MM.1S (cell line): Measurements from ENCODE around the gene DOLPP1.
"Not testable (repeated sequence)": the region's sequence is repeated elsewhere in the genome, so short reads cannot be mapped to it uniquely, and the experiment has no call there.

Experiments
- DNase-seq: peaks from one replicate; pipeline ENCODE4 v3.0.0-alpha.2; 2015
- H2AFZ ChIP-seq: fragments of 300-600 bp; sonication (generic); 2 replicates; pipeline ENCODE4 v1.6.0; 2016; ENCODE audit warnings: antibody characterized with exemption, low read length
- H3F3A ChIP-seq: fragments of 300-600 bp; sonication (generic); 2 replicates; pipeline ENCODE4 v1.6.1; 2016; ENCODE audit warnings: mild to moderate bottlenecking, antibody characterized with exemption, low read length, moderate library complexity, mixed read lengths; ENCODE audit not compliant: insufficient read depth
- H3K27ac ChIP-seq: fragments of 300-600 bp; sonication (generic); 2 replicates; pipeline ENCODE4 v1.5.1; 2016; ENCODE audit warnings: mild to moderate bottlenecking, low read length
- H3K27me3 ChIP-seq: fragments of 300-600 bp; sonication (generic); replicated peaks from 2 replicates; pipeline ENCODE4 v1.6.0; 2016; ENCODE audit warnings: low read length; ENCODE audit not compliant: insufficient read depth
- H3K36me3 ChIP-seq: fragments of 300-600 bp; sonication (generic); replicated peaks from 2 replicates; pipeline ENCODE4 v1.6.1; 2016; ENCODE audit warnings: mild to moderate bottlenecking, low read length, mixed read lengths; ENCODE audit not compliant: insufficient read depth
- H3K4me1 ChIP-seq: fragments of 300-600 bp; sonication (generic); 2 replicates; pipeline ENCODE4 v1.6.1; 2016; ENCODE audit warnings: low read length, mixed read lengths
- H3K4me2 ChIP-seq: fragments of 300-600 bp; sonication (generic); 2 replicates; pipeline ENCODE4 v1.6.0; 2016; ENCODE audit warnings: low read depth, low read length
- H3K4me3 ChIP-seq: fragments of 300-600 bp; sonication (generic); 2 replicates; pipeline ENCODE4 v1.5.1; 2016; ENCODE audit warnings: low read length, mixed read lengths
- H3K79me2 ChIP-seq: fragments of 300-600 bp; sonication (generic); 2 replicates; pipeline ENCODE4 v1.6.1; 2016; ENCODE audit warnings: mixed run types, low read length, mixed read lengths
- H3K9ac ChIP-seq: fragments of 300-600 bp; sonication (generic); 2 replicates; pipeline ENCODE4 v1.6.1; 2016; ENCODE audit warnings: low read length, mixed read lengths
- H3K9me2 ChIP-seq: fragments of 300-600 bp; sonication (generic); replicated peaks from 2 replicates; pipeline ENCODE4 v1.6.1; 2016; ENCODE audit warnings: mild to moderate bottlenecking, low read length, mixed read lengths; ENCODE audit not compliant: insufficient read depth
- H3K9me3 ChIP-seq: fragments of 300-600 bp; sonication (generic); replicated peaks from 2 replicates; pipeline ENCODE4 v1.6.1; 2016; ENCODE audit warnings: mild to moderate bottlenecking, low read length, mixed read lengths; ENCODE audit not compliant: insufficient read depth
- H4K20me1 ChIP-seq: fragments of 300-600 bp; sonication (generic); 2 replicates; pipeline ENCODE4 v1.6.1; 2016; ENCODE audit warnings: mild to moderate bottlenecking, low read length, moderate library complexity, mixed read lengths; ENCODE audit not compliant: insufficient read depth
- EZH2 ChIP-seq: fragments of 300-600 bp; sonication (generic); optimal IDR thresholded peaks from 2 replicates; pipeline ENCODE3; 2017; ENCODE audit warnings: low read depth, mild to moderate bottlenecking, antibody characterized with exemption, low read length, mixed read lengths
- EZH2phosphoT487 ChIP-seq: fragments of 300-600 bp; sonication (generic); IDR thresholded peaks from 2 replicates; pipeline ENCODE4 v1.6.1; 2018; ENCODE audit warnings: antibody characterized with exemption, low read length
- TF ChIP-seq, protein P1 (sequence below): fragments of 300-600 bp; sonication (generic); IDR thresholded peaks from 2 replicates; pipeline ENCODE4 v1.5.1; 2016; ENCODE audit warnings: antibody characterized with exemption, low read length, mixed read lengths

DOLPP1 gene

DNA sequence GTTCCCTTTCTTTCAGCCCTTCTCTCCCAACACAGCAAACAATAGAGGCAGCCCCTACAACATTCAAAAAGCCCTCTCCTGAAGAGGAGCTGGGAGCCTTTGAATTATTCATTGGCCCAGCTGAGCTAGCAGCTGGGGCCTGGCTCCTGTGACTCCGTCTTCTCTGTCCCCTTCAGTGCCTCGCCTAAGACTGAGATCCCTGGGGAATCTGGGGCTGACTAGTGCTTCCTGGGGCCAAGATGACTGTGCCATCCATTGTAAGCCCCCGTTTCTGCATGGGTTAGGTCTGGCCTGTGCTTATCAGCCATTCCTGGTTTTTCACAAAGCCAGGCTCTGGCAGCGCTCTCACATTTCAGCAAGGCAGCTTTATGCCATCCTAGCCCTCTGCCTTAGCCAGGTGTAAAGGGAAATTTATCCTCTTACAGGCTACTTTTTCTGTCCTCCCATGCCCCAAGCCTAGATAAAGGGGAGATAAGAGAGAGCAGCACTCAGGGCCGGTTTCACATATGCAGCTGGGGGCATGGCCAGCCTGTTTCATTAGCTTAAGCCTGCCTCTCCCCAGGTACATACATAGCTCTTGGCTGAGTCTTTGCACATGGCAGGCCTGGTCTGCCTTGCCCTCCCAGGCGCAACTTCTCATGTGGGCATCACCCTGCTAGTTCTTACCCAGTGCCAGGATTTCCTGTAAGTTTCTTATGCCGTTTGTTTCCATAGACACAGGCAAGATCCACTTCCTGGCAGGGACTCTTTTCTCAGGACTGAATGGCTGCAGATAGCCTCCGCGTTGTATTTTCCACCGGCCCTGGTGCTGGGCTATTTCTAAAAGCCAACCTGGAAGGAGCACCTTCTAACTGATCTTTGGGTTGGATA lies 46.1 kb downstream of the DOLPP1 start:
- Histone ChIP-seq H3F3A (peaks cover 3% of the 10 kb centered on the region; the same call in 1 of the 2 replicates), H3K27ac (no peak overlapping the region), H3K9me2 (no peaks in the 10 kb centered on the region), H2AFZ (no peak overlapping the region), H4K20me1 (no peaks in the 10 kb centered on the region), H3K36me3 (no peaks in the 10 kb centered on the region), H3K4me1 (0 out of 2 replicates have a peak, but pooled peaks cover 3% of the 10 kb centered on the region), H3K27me3 (no peaks in the 10 kb centered on the region), H3K9ac (no peak overlapping the region), H3K4me2 (no peak overlapping the region), H3K79me2 (peaks cover 17% of the 10 kb centered on the region; the same call in 1 of the 2 replicates), H3K4me3 (no peak overlapping the region), H3K9me3 (no peaks in the 10 kb centered on the region)
- TF ChIP-seq, protein P1, sequence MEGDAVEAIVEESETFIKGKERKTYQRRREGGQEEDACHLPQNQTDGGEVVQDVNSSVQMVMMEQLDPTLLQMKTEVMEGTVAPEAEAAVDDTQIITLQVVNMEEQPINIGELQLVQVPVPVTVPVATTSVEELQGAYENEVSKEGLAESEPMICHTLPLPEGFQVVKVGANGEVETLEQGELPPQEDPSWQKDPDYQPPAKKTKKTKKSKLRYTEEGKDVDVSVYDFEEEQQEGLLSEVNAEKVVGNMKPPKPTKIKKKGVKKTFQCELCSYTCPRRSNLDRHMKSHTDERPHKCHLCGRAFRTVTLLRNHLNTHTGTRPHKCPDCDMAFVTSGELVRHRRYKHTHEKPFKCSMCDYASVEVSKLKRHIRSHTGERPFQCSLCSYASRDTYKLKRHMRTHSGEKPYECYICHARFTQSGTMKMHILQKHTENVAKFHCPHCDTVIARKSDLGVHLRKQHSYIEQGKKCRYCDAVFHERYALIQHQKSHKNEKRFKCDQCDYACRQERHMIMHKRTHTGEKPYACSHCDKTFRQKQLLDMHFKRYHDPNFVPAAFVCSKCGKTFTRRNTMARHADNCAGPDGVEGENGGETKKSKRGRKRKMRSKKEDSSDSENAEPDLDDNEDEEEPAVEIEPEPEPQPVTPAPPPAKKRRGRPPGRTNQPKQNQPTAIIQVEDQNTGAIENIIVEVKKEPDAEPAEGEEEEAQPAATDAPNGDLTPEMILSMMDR = no peak
- no peak for TF ChIP-seq EZH2phosphoT487
- no peak for TF ChIP-seq EZH2
- DNase-seq = no peak

DNA sequence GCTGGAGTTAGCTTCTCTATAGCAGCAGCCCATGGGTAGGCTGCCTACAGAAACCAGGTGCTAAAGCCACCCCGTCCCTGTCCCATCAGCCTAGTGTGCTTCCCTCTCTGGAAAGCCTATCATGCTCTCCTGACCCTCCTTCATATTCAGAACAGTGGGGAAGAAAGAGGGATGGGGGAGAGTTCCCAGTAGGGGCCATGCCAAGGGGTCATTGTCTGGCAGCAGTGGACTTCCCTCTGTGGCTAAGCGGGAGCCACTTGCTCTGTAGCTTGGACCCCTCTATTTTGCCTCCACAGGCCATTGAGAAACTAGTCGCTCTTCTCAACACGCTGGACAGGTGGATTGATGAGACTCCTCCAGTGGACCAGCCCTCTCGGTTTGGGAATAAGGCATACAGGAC lies 47.8 kb downstream of the DOLPP1 start:
- no peak overlapping the region for H3K4me2 ChIP-seq
- TF ChIP-seq EZH2 (no peak), EZH2phosphoT487 (no peak)
- TF ChIP-seq, protein P1 = no peak
- H3K4me3 ChIP-seq = no peak overlapping the region
- no peak overlapping the region for H2AFZ ChIP-seq
- H3K36me3 ChIP-seq = no peaks in the 10 kb centered on the region
- no peak overlapping the region for H3K27ac ChIP-seq
- H3K9ac ChIP-seq = no peak overlapping the region
- no peaks in the 10 kb centered on the region for H3K27me3 ChIP-seq
- H3K79me2 ChIP-seq = peaks cover 12% of the 10 kb centered on the region; the same call in 1 of the 2 replicates
- no peaks in the 10 kb centered on the region for H4K20me1 ChIP-seq
- H3F3A ChIP-seq = peaks cover 3% of the 10 kb centered on the region; the same call in 1 of the 2 replicates
- DNase-seq = no peak
- no peaks in the 10 kb centered on the region for H3K9me3 ChIP-seq
- no peaks in the 10 kb centered on the region for H3K9me2 ChIP-seq
- H3K4me1 ChIP-seq = 0 out of 2 replicates have a peak, but pooled peaks cover 3% of the 10 kb centered on the region

DNA sequence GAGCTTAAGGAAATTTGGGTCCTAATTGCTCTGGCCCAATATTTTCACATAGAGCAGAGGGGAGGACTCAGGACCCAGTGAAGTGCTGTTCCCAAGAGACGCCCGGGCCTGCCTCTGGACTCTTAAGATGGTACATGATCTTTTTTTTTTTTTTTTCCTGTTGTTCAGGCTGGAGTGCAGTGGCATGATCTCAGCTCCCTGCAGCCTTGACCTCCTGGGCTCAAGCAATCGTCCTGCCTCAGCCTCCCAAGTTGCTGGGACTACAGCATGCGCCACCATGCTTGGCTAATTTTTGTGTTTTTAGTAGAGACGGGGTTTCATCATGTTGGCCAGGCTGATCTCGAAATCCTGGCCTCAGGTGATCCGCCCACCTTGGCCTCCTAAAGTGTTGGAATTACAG lies 49.4 kb downstream of the DOLPP1 start:
- not testable (repeated sequence) for H3K4me2 ChIP-seq, H3K9me2 ChIP-seq, H4K20me1 ChIP-seq, H2AFZ ChIP-seq, H3K4me1 ChIP-seq, H3F3A ChIP-seq, H3K9ac ChIP-seq, H3K4me3 ChIP-seq, H3K9me3 ChIP-seq, H3K27ac ChIP-seq, H3K27me3 ChIP-seq, H3K36me3 ChIP-seq, H3K79me2 ChIP-seq, DNase-seq

DNA sequence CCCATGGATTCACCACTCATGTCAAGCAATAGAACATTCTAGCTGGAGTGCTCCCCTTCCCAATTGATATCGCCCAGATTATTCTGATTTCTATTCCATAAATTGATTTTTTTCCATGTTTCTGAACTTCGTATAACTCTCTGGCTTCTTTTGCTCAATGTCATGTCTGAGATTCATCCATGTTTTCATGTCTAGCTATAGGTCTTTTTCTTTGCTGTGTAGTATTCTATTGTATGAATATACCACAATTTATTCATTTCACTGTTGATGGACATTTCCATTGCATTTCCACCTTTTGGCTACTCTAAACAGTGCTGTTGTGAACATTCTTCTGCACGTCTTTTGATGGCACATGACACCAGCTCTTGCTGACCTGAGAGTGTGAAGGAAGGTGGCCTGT lies 49.9 kb downstream of the DOLPP1 start:
- H3K9ac ChIP-seq = no peak overlapping the region
- H3K4me2 ChIP-seq = no peak overlapping the region
- H3K27ac ChIP-seq = no peak overlapping the region
- no peaks in the 10 kb centered on the region for H3K27me3 ChIP-seq
- no peaks in the 10 kb centered on the region for H3K9me3 ChIP-seq
- H4K20me1 ChIP-seq = no peaks in the 10 kb centered on the region
- no peaks in the 10 kb centered on the region for H3K79me2 ChIP-seq
- DNase-seq = no peak
- H3K36me3 ChIP-seq = no peaks in the 10 kb centered on the region
- peaks cover 3% of the 10 kb centered on the region; the same call in 1 of the 2 replicates for H3F3A ChIP-seq
- TF ChIP-seq, protein P1 = no peak
- TF ChIP-seq EZH2 (no peak), EZH2phosphoT487 (no peak)
- no peak overlapping the region for H2AFZ ChIP-seq
- H3K4me3 ChIP-seq = no peak overlapping the region
- no peaks in the 10 kb centered on the region for H3K9me2 ChIP-seq
- H3K4me1 ChIP-seq = 0 out of 2 replicates have a peak, but pooled peaks cover 3% of the 10 kb centered on the region
